HEK293T (cell line): ENCODE data around the gene ESPN.

ENCODE experiments used
- CTCF ChIA-PET: fragments of 350-600 bp; formaldehyde crosslinking; extraction: SDS; loops from one replicate; lab custom pipeline; 2021; ENCODE audit warnings: antibody characterized with exemption, inconsistent platforms; lab: Yijun Ruan, JAX
- POLR2A ChIA-PET: fragments of 350-600 bp; formaldehyde crosslinking; extraction: SDS; loops from one replicate; lab custom pipeline; 2020; ENCODE audit warnings: antibody characterized with exemption, inconsistent platforms; lab: Yijun Ruan, JAX
- DNase-seq: peaks from one replicate; pipeline ENCODE4 v3.0.0; 2012; ENCODE audit warnings: mixed read lengths; ENCODE audit errors: extremely low spot score
- ARNT ChIP-seq: fragments of 450-650 bp; IDR thresholded peaks from 2 replicates; pipeline ENCODE4 v1.6.1; 2017; ENCODE audit warnings: mild to moderate bottlenecking
- BHLHE40 ChIP-seq: fragments of 450-650 bp; IDR thresholded peaks from 2 replicates; pipeline ENCODE4 v1.6.1; 2016; ENCODE audit warnings: mild to moderate bottlenecking, moderate library complexity, borderline replicate concordance
- CTBP1 ChIP-seq: fragments of 450-650 bp; IDR thresholded peaks from 2 replicates; pipeline ENCODE4 v1.6.1; 2016; ENCODE audit warnings: borderline replicate concordance
- ELF4 ChIP-seq: fragments of 450-650 bp; IDR thresholded peaks from 2 replicates; pipeline ENCODE4 v1.6.1; 2017; ENCODE audit warnings: antibody characterized with exemption
- FOXA1 ChIP-seq: fragments of 450-650 bp; IDR thresholded peaks from 2 replicates; pipeline ENCODE4 v1.6.1; 2016; ENCODE audit warnings: mild to moderate bottlenecking
- FOXK2 ChIP-seq: fragments of 450-650 bp; IDR thresholded peaks from 2 replicates; pipeline ENCODE4 v1.6.1; 2016; ENCODE audit warnings: mild to moderate bottlenecking
- FOXM1 ChIP-seq: fragments of 450-650 bp; IDR thresholded peaks from 2 replicates; pipeline ENCODE4 v1.6.1; 2017; ENCODE audit warnings: mild to moderate bottlenecking, borderline replicate concordance
- HDGF ChIP-seq: fragments of 450-650 bp; IDR thresholded peaks from 2 replicates; pipeline ENCODE4 v1.6.1; 2017; ENCODE audit warnings: antibody characterized with exemption, borderline replicate concordance
- L3MBTL2 ChIP-seq: fragments of 450-650 bp; conservative IDR thresholded peaks from 2 replicates; pipeline ENCODE4 v1.6.1; 2016; ENCODE audit warnings: mild to moderate bottlenecking
- LEF1 ChIP-seq: fragments of 450-650 bp; IDR thresholded peaks from 2 replicates; pipeline ENCODE4 v1.6.1; 2017; ENCODE audit warnings: mild to moderate bottlenecking, borderline replicate concordance
- NFRKB ChIP-seq: fragments of 450-650 bp; IDR thresholded peaks from 2 replicates; pipeline ENCODE4 v1.6.1; 2016; ENCODE audit warnings: mild to moderate bottlenecking, moderate library complexity
- PKNOX1 ChIP-seq: fragments of 450-650 bp; IDR thresholded peaks from 2 replicates; pipeline ENCODE4 v1.6.1; 2016
- SP1 ChIP-seq: fragments of 450-650 bp; IDR thresholded peaks from 2 replicates; pipeline ENCODE4 v1.6.1; 2017
- SUZ12 ChIP-seq: fragments of 450-650 bp; IDR thresholded peaks from 2 replicates; pipeline ENCODE4 v1.6.1; 2016; ENCODE audit warnings: mild to moderate bottlenecking
- TARDBP ChIP-seq: fragments of 450-650 bp; IDR thresholded peaks from 2 replicates; pipeline ENCODE4 v1.6.1; 2016
- ZNF384 ChIP-seq: fragments of 450-650 bp; IDR thresholded peaks from 2 replicates; pipeline ENCODE4 v1.6.1; 2016

ESPN gene

GRCh38 chr1:6409053-6409452 lies 15.5 kb upstream of the ESPN start:
- TF ChIP-seq TARDBP (no peak), HDGF (no peak), FOXA1 (no peak), SP1 (no peak), CTBP1 (no peak), BHLHE40 (no peak), NFRKB (no peak), SUZ12 (no peak), ZNF384 (no peak), ARNT (no peak), PKNOX1 (no peak), FOXM1 (no peak), L3MBTL2 (no peak), ELF4 (no peak)
- ChIA-PET POLR2A (no interaction called here), CTCF (interaction anchor here (0.9 to 1.2 kb wide), 2 partner anchors 61 to 162 kb away, joined by 3 read pairs; no protein-coding TSS in a partner anchor)
- no peak for DNase-seq

GRCh38 chr1:6409733-6410132 lies 14.8 kb upstream of the ESPN start:
- CTCF ChIA-PET, result interaction anchor here (0.7 to 1.2 kb wide), 3 partner anchors 41 to 163 kb away, joined by 3 to 6 read pairs (median 3); no protein-coding TSS in a partner anchor
- POLR2A ChIA-PET, result no interaction called here
- TF ChIP-seq ZNF384 (0 out of 2 replicates have a peak, but pooled peaks have one; percentile 14), HDGF (no peak)
- DNase-seq, result no peak

GRCh38 chr1:6410248-6410893 lies 14.2 kb upstream of the ESPN start:
- ChIA-PET CTCF (interaction anchor here (1.2 kb wide), 1 partner anchor 163 kb away, joined by 3 read pairs; no protein-coding TSS in a partner anchor), POLR2A (no interaction called here)
- DNase-seq, result no peak
- no peak for TF ChIP-seq FOXM1
- TF ChIP-seq HDGF, result no peak
- TF ChIP-seq FOXA1, result no peak
- TF ChIP-seq ELF4, result no peak
- no peak for TF ChIP-seq BHLHE40
- TF ChIP-seq FOXK2, result no peak
- TF ChIP-seq LEF1, result no peak
- TF ChIP-seq ZNF384, result no peak
- TF ChIP-seq SUZ12, result no peak
- TF ChIP-seq TARDBP, result no peak
- TF ChIP-seq SP1, result no peak

GRCh38 chr1:6412896-6413295 lies 11.7 kb upstream of the ESPN start:
- TF ChIP-seq ARNT (no peak), BHLHE40 (no peak), LEF1 (no peak), PKNOX1 (no peak), FOXM1 (no peak), HDGF (no peak), L3MBTL2 (no peak), FOXA1 (no peak), FOXK2 (no peak), SP1 (no peak)
- ChIA-PET POLR2A (no interaction called here), CTCF (interaction anchor here (0.7 to 3.6 kb wide), 3 partner anchors 10 to 387 kb away, joined by 6 to 37 read pairs (median 7); no protein-coding TSS in a partner anchor)
- no peak for DNase-seq

GRCh38 chr1:6414443-6414844 lies 10.1 kb upstream of the ESPN start:
- POLR2A ChIA-PET, result interaction anchor here (1.4 kb wide), 1 partner anchor 21 kb away, joined by 5 read pairs; the partner anchor contains the start of gene ACOT7
- TF ChIP-seq L3MBTL2, result peak; percentile 43; the same call in 1 of the 2 replicates
- TF ChIP-seq FOXM1, result no peak
- CTCF ChIA-PET, result interaction anchor here (0.6 to 3.6 kb wide), 13 partner anchors 8 to 169 kb away, joined by 3 to 37 read pairs (median 4); no protein-coding TSS in a partner anchor
- DNase-seq, result peak; percentile 65

- CTCF ChIA-PET, result interaction anchor here (0.7 to 3.6 kb wide), 10 partner anchors 7 to 81 kb away, joined by 3 to 37 read pairs (median 6); no protein-coding TSS in a partner anchor
- TF ChIP-seq SP1, result no peak
- no peak for TF ChIP-seq FOXK2
- no peak for TF ChIP-seq HDGF
- TF ChIP-seq LEF1, result no peak
- TF ChIP-seq NFRKB, result no peak
- TF ChIP-seq ZNF384, result no peak
- TF ChIP-seq TARDBP, result no peak
- TF ChIP-seq BHLHE40, result no peak
- TF ChIP-seq ELF4, result no peak
- no peak for TF ChIP-seq ARNT
- no peak for TF ChIP-seq SUZ12
- TF ChIP-seq PKNOX1, result no peak
- TF ChIP-seq L3MBTL2, result no peak
- no peak for TF ChIP-seq CTBP1
- no peak for TF ChIP-seq FOXM1
- no peak for TF ChIP-seq FOXA1
- POLR2A ChIA-PET, result interaction anchor here (1.4 kb wide), 1 partner anchor 21 kb away, joined by 5 read pairs; the partner anchor contains the start of gene ACOT7
- no peak for DNase-seq
Measured at GRCh38 chr1:6414881-6415626, 9.5 kb upstream of the ESPN start.
